ENCODE data around the gene RSKR. TPM values are rescaled to one million over a fixed set of nuclear protein-coding genes. Genes with fewer than 3 reads are reported as not detected.

Gene RSKR
- total RNA-seq, 5 donors from 2014 or later (not counting 1 experiment from before 2014, with no cell fraction given): 14.2 to 26.1 (median 21.9) TPM

- Mint-ChIP-seq H3K4me1 (peaks cover 37 to 49% (median 47%) of the 10 kb centered on the region in 3 donors), H3K36me3 (peaks cover 4% of the 10 kb centered on the region), H3K9me3 (no peaks in the 10 kb centered on the region), H3K27ac (no peak overlapping the region), H3K4me3 (no peak overlapping the region), H3K27me3 (no peaks in the 10 kb centered on the region)
- 98% methylated on average over 12 of the region's 14 CpGs for WGBS (ENCODE audit: insufficient coverage)
- Histone ChIP-seq H3K27me3 (replicated peaks in 1 of 2; ENCODE audit: control insufficient read depth in 2 of 2, extremely low read depth in 1 of 2, insufficient read depth in 2 of 2, low read length in 1 of 2) (no peaks in the 10 kb centered on the region), H3K4me1 (ENCODE audit: control insufficient read depth in 1 of 2, extremely low read depth in 1 of 2, insufficient read depth in 2 of 2, low read length in 2 of 2) (peaks cover 13 to 42% of the 10 kb centered on the region in 2 experiments), H3K36me3 (ENCODE audit: control insufficient read depth in 2 of 2, extremely low read depth in 1 of 2, insufficient read depth in 1 of 2, low read length in 1 of 2) (peaks cover 8 to 10% of the 10 kb centered on the region in 2 donors), H3K27ac (ENCODE audit: low read length) (no peak overlapping the region), H3K4me3 (ENCODE audit: control insufficient read depth in 1 of 2, extremely low read depth in 1 of 2, low read length in 1 of 2) (no peak overlapping the region), H3K9me3 (no peaks in the 10 kb centered on the region)
- ChIA-PET POLR2A (interaction anchor here (0.6 to 1.1 kb wide), 2 partner anchors 9 to 24 kb away, joined by 4 to 6 read pairs; no protein-coding TSS in a partner anchor), CTCF (interaction anchor here in 1 of 2 donors (2.0 kb wide), 1 partner anchor 26 kb away, joined by 6 read pairs; no protein-coding TSS in a partner anchor)
- ATAC-seq (replicated peaks in 1 of 4) (no peak), DNase-seq (no peak)
Observed at GRCh38 chr17:28575126-28575795, 38.7 kb downstream of the RSKR start.

DNA sequence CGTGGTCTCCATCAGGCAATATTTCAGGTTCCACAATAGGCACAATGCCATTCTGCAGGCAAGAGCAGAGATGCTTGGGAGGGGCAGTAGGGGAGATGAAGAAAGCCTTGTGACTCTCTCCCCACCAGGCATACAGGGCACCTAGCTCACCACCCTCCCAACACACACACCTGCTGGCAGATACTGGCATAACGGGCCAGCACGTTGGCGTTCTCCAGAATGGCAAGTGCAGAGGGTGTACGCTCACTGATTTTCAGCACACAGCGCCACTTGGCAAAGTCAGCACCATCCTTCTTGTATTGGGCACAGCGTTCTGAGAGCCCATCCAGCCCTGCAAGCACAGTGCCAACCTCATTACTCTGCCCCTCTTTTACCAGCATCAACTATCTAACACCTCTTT, 39.5 kb downstream of the RSKR start:
- POLR2A ChIA-PET: no interaction called here
- Histone ChIP-seq H3K4me1 (ENCODE audit: control insufficient read depth in 1 of 2, extremely low read depth in 1 of 2, insufficient read depth in 2 of 2, low read length in 2 of 2) (peaks cover 18 to 46% of the 10 kb centered on the region in 2 experiments), H3K9me3 (no peaks in the 10 kb centered on the region), H3K4me3 (ENCODE audit: control insufficient read depth in 1 of 2, extremely low read depth in 1 of 2, low read length in 1 of 2) (no peak overlapping the region), H3K36me3 (ENCODE audit: control insufficient read depth in 2 of 2, extremely low read depth in 1 of 2, insufficient read depth in 1 of 2, low read length in 1 of 2) (peaks cover 7 to 8% of the 10 kb centered on the region in 2 donors), H3K27me3 (replicated peaks in 1 of 2; ENCODE audit: control insufficient read depth in 2 of 2, extremely low read depth in 1 of 2, insufficient read depth in 2 of 2, low read length in 1 of 2) (no peaks in the 10 kb centered on the region), H3K27ac (ENCODE audit: low read length) (no peak overlapping the region)
- Mint-ChIP-seq H3K4me1 (peaks cover 44 to 55% (median 54%) of the 10 kb centered on the region in 3 donors), H3K27ac (no peak overlapping the region), H3K36me3 (peaks cover 9% of the 10 kb centered on the region), H3K27me3 (no peaks in the 10 kb centered on the region), H3K9me3 (no peaks in the 10 kb centered on the region), H3K4me3 (peak overlapping the region in 1 of 3 donors; percentile 21)
- 96% methylated on average over 6 of the region's 7 CpGs for WGBS (ENCODE audit: insufficient coverage)
- DNase-seq (peak in 8 of 35 experiments; percentile 12 to 38 (median 28)), ATAC-seq (replicated peaks in 1 of 4) (no peak)
- CTCF ChIA-PET: no interaction called here

GRCh38 chr17:28573966-28574480, 40.0 kb downstream of the RSKR start:
- CTCF ChIA-PET: no interaction called here
- Histone ChIP-seq H3K4me3 (ENCODE audit: control insufficient read depth in 1 of 2, extremely low read depth in 1 of 2, low read length in 1 of 2) (no peak overlapping the region), H3K9me3 (no peaks in the 10 kb centered on the region), H3K36me3 (ENCODE audit: control insufficient read depth in 2 of 2, extremely low read depth in 1 of 2, insufficient read depth in 1 of 2, low read length in 1 of 2) (peaks cover 5 to 8% of the 10 kb centered on the region in 2 donors), H3K27me3 (replicated peaks in 1 of 2; ENCODE audit: control insufficient read depth in 2 of 2, extremely low read depth in 1 of 2, insufficient read depth in 2 of 2, low read length in 1 of 2) (no peaks in the 10 kb centered on the region), H3K4me1 (ENCODE audit: control insufficient read depth in 1 of 2, extremely low read depth in 1 of 2, insufficient read depth in 2 of 2, low read length in 2 of 2) (peaks cover 18 to 51% of the 10 kb centered on the region in 2 experiments), H3K27ac (ENCODE audit: low read length) (no peak overlapping the region)
- Mint-ChIP-seq H3K9me3 (no peaks in the 10 kb centered on the region), H3K27me3 (no peaks in the 10 kb centered on the region), H3K4me3 (peak overlapping the region in 1 of 3 donors; percentile 21), H3K36me3 (peaks cover 10% of the 10 kb centered on the region), H3K27ac (no peak overlapping the region), H3K4me1 (peaks cover 48 to 60% (median 57%) of the 10 kb centered on the region in 3 donors)
- ATAC-seq (replicated peaks in 1 of 4) (no peak), DNase-seq (no peak)
- 99% methylated on average over 6 of the region's 6 CpGs for WGBS (ENCODE audit: insufficient coverage)
- POLR2A ChIA-PET: no interaction called here

GRCh38 chr17:28573521-28573920, 40.5 kb downstream of the RSKR start:
- no peaks in the 10 kb centered on the region for H3K27me3 Mint-ChIP-seq
- H3K4me1 Mint-ChIP-seq: peaks cover 52 to 63% (median 60%) of the 10 kb centered on the region in 3 donors
- peak overlapping the region in 1 of 2 donors; percentile 92 for H3K27ac Mint-ChIP-seq
- POLR2A ChIA-PET: no interaction called here
- H3K9me3 Mint-ChIP-seq: no peaks in the 10 kb centered on the region
- H3K27ac ChIP-seq (ENCODE audit: low read length): no peak overlapping the region
- peaks cover 5 to 8% of the 10 kb centered on the region in 2 donors for H3K36me3 ChIP-seq (ENCODE audit: control insufficient read depth in 2 of 2, extremely low read depth in 1 of 2, insufficient read depth in 1 of 2, low read length in 1 of 2)
- peaks cover 12% of the 10 kb centered on the region for H3K36me3 Mint-ChIP-seq
- CTCF ChIA-PET: no interaction called here
- no peak overlapping the region for H3K4me3 ChIP-seq (ENCODE audit: control insufficient read depth in 1 of 2, extremely low read depth in 1 of 2, low read length in 1 of 2)
- ATAC-seq (replicated peaks in 1 of 4) (no peak), DNase-seq (no peak)
- peaks cover 18 to 56% of the 10 kb centered on the region in 2 experiments for H3K4me1 ChIP-seq (ENCODE audit: control insufficient read depth in 1 of 2, extremely low read depth in 1 of 2, insufficient read depth in 2 of 2, low read length in 2 of 2)
- H3K4me3 Mint-ChIP-seq: no peak overlapping the region
- H3K27me3 ChIP-seq (replicated peaks in 1 of 2; ENCODE audit: control insufficient read depth in 2 of 2, extremely low read depth in 1 of 2, insufficient read depth in 2 of 2, low read length in 1 of 2): no peaks in the 10 kb centered on the region
- WGBS (ENCODE audit: insufficient coverage): 91% methylated on average over 9 of the region's 9 CpGs
- no peaks in the 10 kb centered on the region for H3K9me3 ChIP-seq

DNA sequence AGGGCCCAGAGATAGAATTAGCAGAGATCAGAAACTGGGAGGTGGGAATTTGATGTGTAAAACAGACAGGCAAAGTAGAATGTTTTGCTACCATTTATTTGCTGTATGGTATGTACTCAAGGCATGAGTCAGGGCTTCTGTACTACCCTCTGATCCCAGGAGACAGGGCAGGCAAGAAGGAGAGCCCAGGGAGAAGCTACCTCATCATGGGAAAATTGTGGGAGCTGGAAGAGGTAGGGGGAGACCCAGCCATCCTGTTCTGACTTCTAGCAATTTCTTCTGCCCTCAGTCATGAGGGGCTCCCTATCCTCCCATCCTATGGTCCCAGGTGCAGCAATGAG, 41.0 kb downstream of the RSKR start:
- ChIA-PET POLR2A (interaction anchor here (0.5 to 0.7 kb wide), 2 partner anchors 89 to 232 kb away, joined by 4 read pairs; partner anchors contain the start of genes SDF2 (in 1 of the 2) and SUPT6H (in 1 of the 2)), CTCF (interaction anchor here in 1 of 2 donors (0.6 kb wide), 1 partner anchor 9 kb away, joined by 5 read pairs; no protein-coding TSS in a partner anchor)
- Histone ChIP-seq H3K9me3 (no peaks in the 10 kb centered on the region), H3K27me3 (replicated peaks in 1 of 2; ENCODE audit: control insufficient read depth in 2 of 2, extremely low read depth in 1 of 2, insufficient read depth in 2 of 2, low read length in 1 of 2) (no peaks in the 10 kb centered on the region), H3K4me1 (ENCODE audit: control insufficient read depth in 1 of 2, extremely low read depth in 1 of 2, insufficient read depth in 2 of 2, low read length in 2 of 2) (peaks cover 18 to 56% of the 10 kb centered on the region in 2 experiments), H3K27ac (ENCODE audit: low read length) (no peak overlapping the region), H3K4me3 (ENCODE audit: control insufficient read depth in 1 of 2, extremely low read depth in 1 of 2, low read length in 1 of 2) (no peak overlapping the region), H3K36me3 (ENCODE audit: control insufficient read depth in 2 of 2, extremely low read depth in 1 of 2, insufficient read depth in 1 of 2, low read length in 1 of 2) (peaks cover 5 to 8% of the 10 kb centered on the region in 2 donors)
- no peaks in the 10 kb centered on the region for H3K27me3 Mint-ChIP-seq
- peak overlapping the region in 2 of 3 donors; percentile 97 for H3K4me3 Mint-ChIP-seq
- H3K4me1 Mint-ChIP-seq: peaks cover 56 to 67% (median 65%) of the 10 kb centered on the region in 3 donors
- DNase-seq: no peak
- H3K36me3 Mint-ChIP-seq: peaks cover 15% of the 10 kb centered on the region
- H3K9me3 Mint-ChIP-seq: no peaks in the 10 kb centered on the region
- no peak for ATAC-seq (replicated peaks in 1 of 4)
- H3K27ac Mint-ChIP-seq: peak overlapping the region in 1 of 2 donors; percentile 92

DNA sequence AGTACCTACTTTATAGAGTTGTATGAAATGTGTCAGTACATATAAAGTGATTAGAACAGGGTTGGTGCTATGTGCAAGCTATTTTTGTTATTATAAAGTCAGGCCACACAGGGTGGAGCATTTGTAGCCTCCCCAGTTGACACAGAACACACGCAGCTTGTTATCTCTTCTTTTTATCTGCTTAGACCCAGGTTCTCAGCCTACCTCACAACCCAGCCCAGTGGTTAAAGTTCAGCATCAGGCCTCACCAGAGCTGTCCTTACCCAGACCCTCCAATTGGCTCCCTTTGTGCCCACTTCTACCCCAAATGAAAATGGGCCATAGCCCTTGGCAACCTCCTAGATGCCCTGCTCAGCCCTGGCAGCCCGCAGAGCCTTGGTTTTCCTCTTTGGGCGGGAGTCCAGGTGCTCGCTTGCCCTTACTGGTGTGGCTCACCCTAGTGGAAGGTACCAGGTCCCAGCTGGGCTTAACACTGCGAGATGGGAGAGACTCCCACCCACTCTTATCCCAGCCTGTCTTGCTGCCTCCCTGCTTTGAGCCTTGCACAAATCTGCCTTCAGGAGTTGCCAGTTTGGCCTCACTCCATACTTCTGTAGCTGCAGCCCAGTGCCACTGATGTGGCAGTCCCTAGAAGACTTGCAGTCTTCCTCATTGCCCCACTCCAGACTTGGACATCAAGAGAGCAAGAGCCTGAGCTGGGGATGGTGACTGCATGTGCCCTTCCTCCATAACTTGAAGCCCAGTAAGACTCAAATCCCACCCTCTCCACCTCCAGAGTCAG, 41.5 kb downstream of the RSKR start:
- Histone ChIP-seq H3K27ac (ENCODE audit: low read length) (peak overlapping the region; percentile 83), H3K9me3 (no peaks in the 10 kb centered on the region), H3K36me3 (ENCODE audit: control insufficient read depth in 2 of 2, extremely low read depth in 1 of 2, insufficient read depth in 1 of 2, low read length in 1 of 2) (peaks cover 5 to 8% of the 10 kb centered on the region in 2 donors), H3K4me1 (ENCODE audit: control insufficient read depth in 1 of 2, extremely low read depth in 1 of 2, insufficient read depth in 2 of 2, low read length in 2 of 2) (peaks cover 18 to 56% of the 10 kb centered on the region in 2 experiments), H3K4me3 (ENCODE audit: control insufficient read depth in 1 of 2, extremely low read depth in 1 of 2, low read length in 1 of 2) (peak overlapping the region in 1 of 2 donors; percentile 86), H3K27me3 (replicated peaks in 1 of 2; ENCODE audit: control insufficient read depth in 2 of 2, extremely low read depth in 1 of 2, insufficient read depth in 2 of 2, low read length in 1 of 2) (no peaks in the 10 kb centered on the region)
- ChIA-PET POLR2A (interaction anchor here (0.5 to 2.0 kb wide), 5 partner anchors 27 to 233 kb away, joined by 3 to 11 read pairs (median 4); partner anchors contain the start of genes SDF2 (in 1 of the 2) and SUPT6H (in 1 of the 2)), CTCF (interaction anchor here (0.6 to 0.7 kb wide), 2 partner anchors 8 kb away, joined by 4 to 5 read pairs; no protein-coding TSS in a partner anchor)
- Mint-ChIP-seq H3K4me1 (peaks cover 61 to 73% (median 71%) of the 10 kb centered on the region in 3 donors), H3K27ac (peak overlapping the region; percentile 92 to 93), H3K4me3 (peak overlapping the region; percentile 93 to 97 (median 97)), H3K36me3 (peaks cover 19% of the 10 kb centered on the region), H3K9me3 (no peaks in the 10 kb centered on the region), H3K27me3 (no peaks in the 10 kb centered on the region)
- WGBS (ENCODE audit: insufficient coverage): 84% methylated on average over 4 of the region's 5 CpGs
- ATAC-seq (replicated peaks in 1 of 4): no peak
- DNase-seq: peak in 1 of 35 experiments; percentile 16

Measured in T-cell (primary cell).